Measurements from ENCODE around the gene HSD11B2. TPM values are rescaled to one million over a fixed set of nuclear protein-coding genes. Genes with fewer than 3 reads are reported as not detected.

Gene HSD11B2
- total RNA-seq, 1 donor from 2014 or later = 0.81 TPM

DNA sequence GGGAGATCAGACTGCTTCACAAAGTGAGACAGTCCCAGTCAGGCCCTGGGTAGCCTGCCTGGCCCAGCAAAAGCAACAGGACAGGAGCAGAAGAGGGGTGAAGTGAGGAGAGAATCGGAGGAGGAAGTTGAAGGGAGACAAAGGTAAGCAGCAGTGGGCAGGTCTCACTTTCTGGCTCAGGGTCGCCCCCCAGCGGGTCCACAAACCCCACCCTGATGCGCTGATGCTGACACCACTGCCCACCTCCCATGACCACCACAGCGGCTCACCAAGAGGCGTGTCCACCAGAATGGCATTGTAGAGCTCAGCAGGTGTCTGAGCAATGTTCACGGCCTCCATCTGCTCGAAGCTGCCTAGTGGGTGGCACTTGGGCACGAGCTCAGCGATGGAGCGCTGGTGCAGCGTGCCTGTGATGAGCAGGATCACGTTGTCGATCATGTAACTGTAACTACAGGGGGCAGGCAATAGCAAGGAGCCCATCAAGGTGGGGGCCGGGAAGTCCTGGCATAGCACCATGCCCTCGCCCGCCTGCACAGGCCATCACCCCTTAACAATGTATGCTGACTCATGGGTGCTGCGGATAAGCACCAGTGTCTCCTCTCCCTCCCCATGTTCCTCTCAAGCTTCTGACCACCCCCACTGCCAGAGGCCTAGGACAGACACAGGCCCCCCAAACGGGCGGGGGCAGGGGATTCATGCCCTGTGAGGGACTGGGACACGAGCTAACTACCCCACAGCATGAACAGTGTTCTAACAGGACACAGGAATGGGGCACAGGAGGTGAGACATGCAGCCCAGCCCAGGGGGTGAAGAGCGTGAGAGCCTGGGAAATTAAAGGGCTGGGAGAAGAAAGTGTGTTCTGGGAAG, 13.6 kb downstream of the HSD11B2 start:
- no peak for ATAC-seq
- DNase-seq (ENCODE audit: missing footprints) = no peak
- intact Hi-C loops (cut with DNase I) = no loop called here

DNA sequence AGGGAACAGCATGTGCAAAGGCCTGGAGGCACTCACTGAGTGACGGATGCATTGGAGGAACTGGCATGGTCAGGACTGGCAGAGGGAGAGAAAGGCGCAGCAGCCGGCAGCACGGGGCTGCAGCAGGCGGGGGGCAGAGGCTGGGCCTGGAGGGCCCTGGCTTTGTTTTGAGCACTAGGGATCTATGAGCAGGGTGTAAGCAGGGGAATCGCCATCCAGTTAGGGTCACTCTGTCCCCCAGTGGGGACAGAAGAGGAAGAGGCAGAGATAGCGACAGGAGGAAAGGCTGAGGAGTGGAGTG, 14.2 kb downstream of the HSD11B2 start:
- ATAC-seq (no peak), DNase-seq (ENCODE audit: missing footprints) (no peak)
- intact Hi-C loops (cut with DNase I) = no loop called here

DNA sequence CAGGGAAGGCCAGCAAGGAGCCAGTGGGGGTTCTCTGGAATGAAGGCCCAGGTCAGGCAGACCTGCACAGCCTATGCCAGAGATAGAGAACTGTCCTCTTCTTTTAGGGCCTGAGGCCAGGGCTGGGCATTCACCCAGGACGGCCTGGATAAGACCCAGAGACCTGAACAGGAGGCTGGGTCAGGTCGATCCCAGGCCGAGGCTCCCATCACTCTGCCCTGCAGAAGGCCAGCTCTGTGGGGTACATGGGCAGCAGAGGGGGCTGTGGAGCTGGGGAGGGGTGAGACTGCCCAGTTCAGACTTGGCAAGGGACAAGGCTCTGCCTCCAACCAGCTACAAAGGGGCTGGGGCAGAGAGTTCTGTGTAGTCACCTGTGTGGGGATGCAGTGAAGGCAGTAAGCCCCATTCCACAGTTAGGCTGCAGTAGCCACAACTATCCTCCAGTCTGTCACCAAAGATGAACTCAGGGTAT, 14.6 kb downstream of the HSD11B2 start:
- intact Hi-C loops (cut with DNase I) = no loop called here
- DNase-seq (ENCODE audit: missing footprints) (no peak), ATAC-seq (peak; percentile 38)

DNA sequence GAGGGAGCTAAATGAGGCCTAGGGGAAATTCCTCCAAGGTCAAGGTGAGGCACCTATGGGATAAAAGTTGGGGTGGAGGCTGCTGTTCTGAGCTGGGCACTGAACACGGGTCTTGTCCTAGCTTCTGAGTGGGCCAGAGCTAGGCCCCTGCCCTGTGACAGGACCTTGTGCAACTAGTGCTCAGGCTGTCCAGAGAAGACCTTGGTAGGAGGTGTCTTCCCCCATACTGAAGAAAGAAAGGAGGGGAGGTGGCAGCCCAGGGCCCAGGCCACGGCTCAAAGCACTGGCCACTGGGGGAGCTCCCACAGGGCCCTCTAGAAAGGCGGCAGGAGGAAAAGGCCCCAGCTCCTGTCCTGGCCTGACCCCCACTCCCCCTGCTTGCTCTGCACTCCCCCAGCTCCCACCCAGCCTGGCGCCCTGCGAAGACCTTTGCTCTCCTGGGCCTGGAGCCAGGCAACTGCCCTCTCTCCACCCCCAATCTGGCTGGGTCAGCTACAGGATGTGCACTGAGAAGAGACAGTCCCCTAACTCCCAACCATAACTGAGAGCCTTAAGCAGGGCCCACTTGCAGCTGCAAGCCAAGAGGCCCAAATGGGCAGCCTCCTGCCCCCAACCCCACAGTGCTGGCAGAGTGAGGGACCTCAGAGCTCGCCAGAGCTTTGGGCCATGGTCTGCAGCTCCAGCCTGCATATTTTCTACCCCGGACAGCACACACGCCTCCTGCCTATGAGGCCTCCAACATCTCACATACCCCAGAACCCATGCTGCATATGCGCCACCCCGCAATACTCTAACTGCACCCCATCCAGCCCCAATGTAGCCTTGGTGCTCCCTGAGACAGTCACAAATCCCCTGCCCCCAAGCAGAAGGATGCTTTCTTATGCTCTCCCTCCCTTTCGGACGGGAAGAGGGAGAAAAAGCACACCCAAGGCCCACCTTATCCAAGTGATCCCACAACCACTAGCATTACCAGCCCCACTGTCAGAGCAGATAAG, 15.3 kb downstream of the HSD11B2 start:
- intact Hi-C loops (cut with DNase I) = no loop called here
- peak; percentile 18 for ATAC-seq
- DNase-seq (ENCODE audit: missing footprints) = no peak

GRCh38 chr16:67446968-67447507, 16.1 kb downstream of the HSD11B2 start:
- intact Hi-C loops (cut with DNase I) = no loop called here
- ATAC-seq (no peak), DNase-seq (ENCODE audit: missing footprints) (no peak)

DNA sequence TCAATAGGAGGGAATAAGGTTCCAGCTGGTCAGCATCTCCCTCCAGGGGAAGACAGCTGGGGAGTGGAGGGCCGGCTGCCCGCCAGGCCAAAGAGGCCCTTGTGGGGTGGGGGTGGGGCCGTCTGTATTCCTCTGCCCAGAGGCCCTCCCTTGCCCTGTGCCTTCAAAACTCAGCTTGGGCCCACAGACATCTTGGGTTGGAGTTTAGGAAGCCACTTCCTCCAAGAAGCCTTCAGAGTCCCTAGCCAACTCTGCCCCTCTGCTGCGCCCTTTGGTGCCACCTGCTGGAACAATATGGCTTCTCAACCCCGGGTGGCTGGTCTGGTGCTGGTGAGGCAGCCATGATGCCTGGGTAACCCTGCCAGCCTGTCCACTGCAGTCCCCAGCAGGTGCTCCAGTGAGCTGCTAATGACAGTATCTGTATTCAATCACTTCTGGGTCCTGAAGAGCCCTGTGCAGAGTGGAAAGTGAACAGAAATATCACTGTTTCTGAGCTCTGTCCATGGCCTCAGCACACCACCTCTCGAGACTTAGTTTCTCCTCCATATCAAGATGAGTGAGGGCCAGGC, 16.7 kb downstream of the HSD11B2 start:
- intact Hi-C loops (cut with DNase I) = no loop called here
- peak; percentile 30 for ATAC-seq
- no peak for DNase-seq (ENCODE audit: missing footprints)

DNA sequence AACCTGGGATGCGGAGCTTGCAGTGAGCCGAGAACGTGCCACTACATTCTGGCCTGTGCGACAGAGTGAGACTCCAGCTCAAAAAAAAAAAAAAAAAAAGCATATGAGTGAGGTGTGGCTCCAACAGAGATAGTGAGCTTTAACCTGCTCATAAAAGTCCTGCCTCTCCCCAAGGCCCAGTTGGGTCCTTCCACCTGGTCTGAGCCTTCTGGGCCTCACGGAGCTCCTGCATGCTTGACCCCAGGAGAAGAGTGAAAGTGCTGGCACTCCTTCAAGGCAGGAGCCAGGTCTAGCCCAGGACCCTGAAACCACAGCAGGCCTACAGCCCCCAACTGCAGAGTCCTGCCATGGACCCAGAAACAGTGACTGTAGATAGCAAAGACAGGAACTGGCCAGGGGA, 17.7 kb downstream of the HSD11B2 start:
- intact Hi-C loops (cut with DNase I) = no loop called here
- DNase-seq (ENCODE audit: missing footprints) (no peak), ATAC-seq (no peak)

DNA sequence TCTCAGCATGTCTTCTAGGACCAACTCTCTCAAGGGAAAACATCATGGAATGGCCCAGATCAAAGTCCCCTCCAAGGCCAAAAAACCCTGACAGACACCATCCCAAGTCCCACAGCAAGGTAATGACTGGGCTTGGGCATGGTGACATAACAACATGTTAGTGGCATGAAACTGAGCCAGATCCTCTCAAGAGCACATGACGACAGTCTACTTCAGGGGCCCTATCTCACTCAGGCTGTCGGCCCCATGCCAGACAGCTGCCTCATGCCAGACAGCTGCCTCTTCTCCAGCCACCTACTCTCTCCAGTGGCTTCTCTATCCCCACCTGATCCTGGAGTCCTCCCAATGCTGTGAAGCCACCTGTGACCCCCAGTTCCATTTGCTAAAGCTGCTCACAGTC, 18.4 kb downstream of the HSD11B2 start:
- intact Hi-C loops (cut with DNase I) = no loop called here
- ATAC-seq (peak; percentile 44), DNase-seq (ENCODE audit: missing footprints) (peak; percentile 87)

GRCh38 chr16:67449739-67450138, 18.8 kb downstream of the HSD11B2 start:
- intact Hi-C loops (cut with DNase I) = no loop called here
- DNase-seq (ENCODE audit: missing footprints) (no peak), ATAC-seq (peak; percentile 43)

GRCh38 chr16:67451061-67451703, 20.3 kb downstream of the HSD11B2 start:
- ATAC-seq (no peak), DNase-seq (ENCODE audit: missing footprints) (peak; percentile 70)
- intact Hi-C loops (cut with DNase I) = no loop called here

DNA sequence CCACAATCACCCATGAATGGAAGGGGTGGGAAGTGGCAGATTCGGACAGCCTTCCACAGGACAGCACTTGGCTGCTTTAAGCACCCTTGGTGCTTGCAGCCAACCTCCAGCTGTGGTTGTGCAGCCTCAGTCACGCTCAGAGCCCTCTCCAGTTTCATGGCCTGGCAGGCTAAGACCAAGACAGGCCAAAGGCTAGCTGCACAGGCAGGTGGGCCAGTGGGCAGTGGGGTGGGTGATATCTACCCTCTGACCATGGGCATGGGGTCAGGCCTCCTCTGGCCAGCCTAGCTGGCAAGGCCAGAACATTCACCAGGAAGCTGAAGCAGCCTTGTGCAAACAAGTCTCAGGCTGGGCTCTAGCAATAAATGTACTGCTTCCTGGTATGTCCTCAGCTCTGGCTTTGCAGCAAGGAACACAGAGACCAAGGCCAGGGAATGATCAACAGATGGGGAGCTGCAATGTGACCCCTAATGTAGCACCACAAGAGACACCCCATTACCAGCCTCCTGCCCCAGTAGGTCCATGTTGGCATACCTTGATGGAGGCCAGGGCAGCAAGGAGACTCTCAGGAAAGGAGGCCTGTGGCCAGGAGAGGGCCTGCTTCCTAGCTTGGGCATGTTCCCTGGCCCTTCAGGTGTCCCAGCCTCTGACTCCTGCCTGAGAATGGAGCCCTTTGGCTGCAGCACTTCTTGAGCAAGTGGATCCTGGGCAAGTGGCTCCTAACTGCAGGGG, 20.9 kb downstream of the HSD11B2 start:
- peak; percentile 51 for ATAC-seq
- peak; percentile 68 for DNase-seq (ENCODE audit: missing footprints)
- intact Hi-C loops (cut with DNase I) = no loop called here

DNA sequence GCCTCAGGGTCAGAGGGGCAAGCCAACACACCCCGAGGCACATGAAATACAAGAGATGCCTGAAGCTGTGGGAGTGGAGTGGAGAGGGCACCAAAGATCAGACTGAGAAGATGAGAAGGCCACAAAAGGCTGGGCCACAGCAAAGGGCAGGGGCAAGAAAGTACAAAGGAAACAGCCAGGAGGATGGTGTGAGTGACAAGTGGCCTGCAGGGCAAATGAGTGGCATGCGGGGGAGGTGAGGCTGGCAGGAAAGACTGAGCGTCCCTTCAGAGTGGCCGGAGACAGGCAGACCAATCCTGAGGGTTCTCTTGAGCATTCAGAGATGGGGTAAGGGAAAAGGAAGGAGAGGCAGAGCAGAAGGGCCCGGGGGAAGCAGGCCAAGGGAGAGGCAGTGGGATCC, 23.2 kb downstream of the HSD11B2 start:
- DNase-seq (ENCODE audit: missing footprints) (no peak), ATAC-seq (no peak)
- intact Hi-C loops (cut with DNase I) = no loop called here

- intact Hi-C loops (cut with DNase I) = no loop called here
- DNase-seq (ENCODE audit: missing footprints) = peak; percentile 23
- ATAC-seq = no peak
Observed at GRCh38 chr16:67454852-67455251, 23.9 kb downstream of the HSD11B2 start.

DNA sequence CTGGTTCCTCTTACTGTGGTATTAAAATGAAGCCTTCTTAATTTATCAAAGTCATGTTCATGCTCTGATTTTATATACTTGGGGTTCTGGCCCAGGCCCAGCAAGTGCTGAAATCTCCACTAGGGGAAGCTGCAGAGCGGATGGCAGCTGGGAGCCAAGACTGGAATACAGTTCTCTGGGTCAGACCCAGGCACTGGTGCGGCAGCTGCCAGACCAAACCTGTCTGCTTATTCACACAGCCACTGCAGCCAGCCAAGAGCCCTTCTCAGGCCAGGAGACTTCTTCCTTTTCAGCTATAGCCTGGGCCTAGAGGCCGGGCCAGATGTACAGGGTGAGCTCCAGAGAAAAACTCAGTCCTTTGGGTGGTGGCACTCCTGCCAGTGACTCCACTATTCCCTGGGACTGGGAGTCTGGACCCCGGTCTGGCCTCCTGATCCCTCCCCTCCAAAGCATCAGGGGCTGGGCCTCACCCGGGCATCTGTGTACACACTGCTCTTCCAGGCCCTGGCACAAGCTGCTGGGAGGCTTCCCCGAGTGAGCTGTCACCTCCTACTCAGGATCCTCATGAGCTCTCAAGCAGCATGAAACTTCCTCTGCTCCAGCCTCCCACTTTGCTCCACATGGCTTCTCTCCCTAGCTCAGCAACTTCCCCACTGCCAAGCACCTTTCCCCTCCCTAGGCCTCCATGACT, 25.6 kb downstream of the HSD11B2 start:
- ATAC-seq (peak; percentile 38), DNase-seq (ENCODE audit: missing footprints) (peak; percentile 82)
- intact Hi-C loops (cut with DNase I) = no loop called here

DNA sequence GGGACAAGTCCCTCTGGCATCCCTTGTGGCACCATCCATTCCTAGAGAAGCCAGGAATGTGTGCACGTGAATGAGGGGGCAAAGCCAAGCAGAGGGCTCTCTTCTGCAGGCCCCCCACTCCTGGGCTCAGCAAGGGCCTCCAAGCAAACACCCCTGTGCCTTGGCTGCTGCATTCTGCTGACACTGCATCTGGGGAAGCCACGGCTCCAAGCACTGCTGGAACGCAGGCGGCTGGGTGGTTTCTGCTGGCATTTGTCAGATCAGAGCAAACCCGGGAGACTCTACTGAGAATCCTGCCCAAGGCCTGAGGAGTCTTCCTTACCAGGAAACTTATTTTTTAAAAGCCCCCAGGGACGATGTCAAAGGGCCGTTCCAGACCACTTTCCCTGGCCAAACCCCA, 26.7 kb downstream of the HSD11B2 start:
- DNase-seq (ENCODE audit: missing footprints) (peak; percentile 57), ATAC-seq (no peak)
- intact Hi-C loops (cut with DNase I) = no loop called here

DNA sequence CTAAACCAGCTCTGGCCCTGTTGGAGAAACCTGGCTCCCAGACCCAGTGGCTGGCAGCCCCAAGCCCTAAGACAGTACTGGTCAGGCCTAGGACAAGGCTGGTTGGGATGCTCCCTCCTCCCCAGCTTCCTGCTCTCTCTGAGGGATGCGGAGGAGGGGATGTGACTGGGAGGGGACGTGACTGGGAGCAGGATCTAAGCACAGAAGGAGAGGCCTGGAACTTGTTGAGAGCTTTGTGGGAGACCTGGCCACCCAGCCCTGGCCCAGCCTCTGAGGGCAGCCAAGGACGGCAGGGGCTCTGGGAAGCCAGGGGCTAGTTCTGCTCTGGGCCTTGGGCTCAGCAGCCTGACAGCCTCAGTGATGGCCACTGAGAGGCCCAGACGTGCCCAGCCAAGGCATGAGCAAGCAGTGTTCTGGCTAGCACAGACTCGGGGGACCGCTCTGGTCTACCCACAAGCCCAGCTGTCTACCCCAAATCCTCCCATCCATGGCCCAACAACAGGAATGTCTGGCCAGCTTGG, 27.3 kb downstream of the HSD11B2 start:
- DNase-seq (ENCODE audit: missing footprints) (peak; percentile 61), ATAC-seq (peak; percentile 31)
- intact Hi-C loops (cut with DNase I) = no loop called here
